Esophagus muscularis mucosa (tissue), 3 donors: ENCODE measurements around the gene CDC37.

Source experiments
- POLR2AphosphoS5 ChIP-seq, 2 donors: sonication (generic); formaldehyde crosslinking; IDR thresholded peaks; one replicate each; pipeline ENCODE4 v1.6.1; 2017; ENCODE audit warnings: antibody characterized with exemption in 2 of 2
- TF ChIP-seq, protein P1 (sequence below), 3 experiments: fragments of 200-600 bp in 2 of 3; fragments of 450-650 bp in 1 of 3; sonication (generic) in 2 of 3; IDR thresholded peaks; one replicate each; pipeline ENCODE4 v1.5.1; 2017 to 2019; ENCODE audit warnings: antibody characterized with exemption in 3 of 3, mild to moderate bottlenecking in 2 of 3, moderate library complexity in 1 of 3

- TF ChIP-seq, protein P1, sequence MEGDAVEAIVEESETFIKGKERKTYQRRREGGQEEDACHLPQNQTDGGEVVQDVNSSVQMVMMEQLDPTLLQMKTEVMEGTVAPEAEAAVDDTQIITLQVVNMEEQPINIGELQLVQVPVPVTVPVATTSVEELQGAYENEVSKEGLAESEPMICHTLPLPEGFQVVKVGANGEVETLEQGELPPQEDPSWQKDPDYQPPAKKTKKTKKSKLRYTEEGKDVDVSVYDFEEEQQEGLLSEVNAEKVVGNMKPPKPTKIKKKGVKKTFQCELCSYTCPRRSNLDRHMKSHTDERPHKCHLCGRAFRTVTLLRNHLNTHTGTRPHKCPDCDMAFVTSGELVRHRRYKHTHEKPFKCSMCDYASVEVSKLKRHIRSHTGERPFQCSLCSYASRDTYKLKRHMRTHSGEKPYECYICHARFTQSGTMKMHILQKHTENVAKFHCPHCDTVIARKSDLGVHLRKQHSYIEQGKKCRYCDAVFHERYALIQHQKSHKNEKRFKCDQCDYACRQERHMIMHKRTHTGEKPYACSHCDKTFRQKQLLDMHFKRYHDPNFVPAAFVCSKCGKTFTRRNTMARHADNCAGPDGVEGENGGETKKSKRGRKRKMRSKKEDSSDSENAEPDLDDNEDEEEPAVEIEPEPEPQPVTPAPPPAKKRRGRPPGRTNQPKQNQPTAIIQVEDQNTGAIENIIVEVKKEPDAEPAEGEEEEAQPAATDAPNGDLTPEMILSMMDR (IDR thresholded peaks at IDR 0.05) = no peak
- TF ChIP-seq POLR2AphosphoS5 (IDR thresholded peaks at IDR 0.05) = no peak
Measured at GRCh38 chr19:10395003-10395402, 8.3 kb downstream of the CDC37 start.
